Lung (tissue), 12 donors: ENCODE measurements around the gene HYLS1. TPM values are rescaled to one million over a fixed set of nuclear protein-coding genes. Genes with fewer than 3 reads are reported as not detected.

Experiments used
- ATAC-seq: fragments of 200-7000 bp; cut with Tn5 transposase; one replicate; pipeline ENCODE4 v1.9.1; 2020; ENCODE audit warnings: moderate number of reproducible peaks; ENCODE audit not compliant: insufficient read depth, low FRiP score
- DNase-seq, 3 donors: peaks; one replicate each; pipeline ENCODE4 v3.0.0-alpha.2; 2013 to 2017
- H3K27ac ChIP-seq, 2 donors: one replicate each; pipeline ENCODE4 v1.5.1; 2013; ENCODE audit warnings: mild to moderate bottlenecking in 2 of 2, moderate library complexity in 2 of 2, control low read depth in 1 of 2, inconsistent platforms in 1 of 2, low read depth in 1 of 2, low read length in 1 of 2
- H3K27me3 ChIP-seq, 3 donors: one replicate each; pipeline ENCODE4 v1.5.1; 2013; ENCODE audit warnings: low read length in 2 of 3; ENCODE audit not compliant: control insufficient read depth in 3 of 3, insufficient read depth in 3 of 3
- H3K36me3 ChIP-seq, 4 donors: one replicate each; pipeline ENCODE4 v1.5.1; 2013; ENCODE audit warnings: low read length in 4 of 4, mild to moderate bottlenecking in 1 of 4, moderate library complexity in 1 of 4; ENCODE audit not compliant: control insufficient read depth in 4 of 4, insufficient read depth in 4 of 4
- H3K4me1 ChIP-seq, 5 donors: one replicate each; pipeline ENCODE4 v1.5.1; 2013; ENCODE audit warnings: low read length in 5 of 5, mild to moderate bottlenecking in 2 of 5, moderate library complexity in 1 of 5; ENCODE audit not compliant: control insufficient read depth in 5 of 5, insufficient read depth in 5 of 5
- H3K4me3 ChIP-seq: one replicate; pipeline ENCODE4 v1.5.1; 2013; ENCODE audit warnings: mild to moderate bottlenecking, control low read depth, moderate library complexity
- H3K9ac ChIP-seq, 2 donors: one replicate each; pipeline ENCODE4 v1.5.1; 2013; ENCODE audit warnings: low read length in 2 of 2, control low read depth in 1 of 2; ENCODE audit not compliant: insufficient read depth in 1 of 2
- H3K9me3 ChIP-seq, 4 donors: one replicate each; pipeline ENCODE4 v1.5.1; 2013; ENCODE audit warnings: low read length in 3 of 4, mild to moderate bottlenecking in 1 of 4, moderate library complexity in 1 of 4; ENCODE audit not compliant: control insufficient read depth in 4 of 4, insufficient read depth in 3 of 4
- CTCF ChIP-seq: IDR thresholded peaks from 2 replicates; pipeline ENCODE4 v1.5.1; 2012; ENCODE audit warnings: mild to moderate bottlenecking; ENCODE audit errors: control extremely low read depth, extremely low read depth
- WGBS, 2 donors: extraction: QIAGEN DNeasy Blood & Tissue Kit; methylation state at CpG; one replicate each; pipeline ENCODE4 v1.1.7; 2013; 5-methylcytosine and 5-hydroxymethylcytosine counted together
- polyA plus RNA-seq, 2 donors: library from polyadenylated mRNA; stranded (reverse); fragments of 200-250 nt; gene quantifications; one replicate each; pipeline ENCODE4 v1.2.1, GENCODE V29; 2013
- total RNA-seq, 2 donors: library from RNA; depleted of rRNA in 1 of 2; stranded (reverse); fragments of >200 nt in 1 of 2; gene quantifications; one replicate each; pipeline ENCODE4 v1.2.1, GENCODE V29; 2014 to 2021
- donor health status: control.
- donor health status: control.
- donor health status: Bipolar disorder and iron deficiency.
- donor health status: healthy.
- donor health status: DM: yes; HTN: yes; CAD: no.

Gene HYLS1
- total and polyA plus RNA-seq, 4 donors, result 1.5 to 2.6 (median 2.0) TPM

- peaks cover 0 to 7% (median 3%) of the 10 kb centered on the region in 3 donors for H3K27me3 ChIP-seq
- H3K27ac ChIP-seq, result no peak overlapping the region
- H3K4me3 ChIP-seq, result no peak overlapping the region
- no peaks in the 10 kb centered on the region for H3K9me3 ChIP-seq
- H3K4me1 ChIP-seq, result peaks cover 0 to 7% (median 0%) of the 10 kb centered on the region in 5 donors
- DNase-seq (no peak), ATAC-seq (no peak)
- no peak for TF ChIP-seq CTCF
- no peak overlapping the region for H3K9ac ChIP-seq
- WGBS, 2 donors, result 87 to 91% methylated on average over 9 of the region's 9 CpGs
- no peaks in the 10 kb centered on the region for H3K36me3 ChIP-seq
Observed at GRCh38 chr11:125921042-125921441, 33.6 kb downstream of the HYLS1 start.

- H3K9ac ChIP-seq, result no peak overlapping the region
- no peak for DNase-seq
- TF ChIP-seq CTCF, result no peak
- peaks cover 0 to 5% (median 0%) of the 10 kb centered on the region in 3 donors for H3K27me3 ChIP-seq
- H3K9me3 ChIP-seq, result no peaks in the 10 kb centered on the region
- H3K36me3 ChIP-seq, result no peaks in the 10 kb centered on the region
- ATAC-seq, result no peak
- peaks cover 0 to 7% (median 0%) of the 10 kb centered on the region in 5 donors for H3K4me1 ChIP-seq
- 82 to 87% methylated on average over 3 of the region's 3 CpGs for WGBS, 2 donors
- H3K27ac ChIP-seq, result no peak overlapping the region
- no peak overlapping the region for H3K4me3 ChIP-seq
Observed at GRCh38 chr11:125922156-125922555, 34.7 kb downstream of the HYLS1 start.

- no peak overlapping the region for H3K9ac ChIP-seq
- H3K36me3 ChIP-seq, result no peaks in the 10 kb centered on the region
- no peak overlapping the region for H3K27ac ChIP-seq
- H3K4me3 ChIP-seq, result no peak overlapping the region
- H3K9me3 ChIP-seq, result no peaks in the 10 kb centered on the region
- WGBS, 2 donors, result 10 to 14% methylated on average over 8 of the region's 8 CpGs
- H3K4me1 ChIP-seq, result peaks cover 0 to 7% (median 0%) of the 10 kb centered on the region in 5 donors
- H3K27me3 ChIP-seq, result no peaks in the 10 kb centered on the region
- peak; percentile 57 for TF ChIP-seq CTCF
- ATAC-seq, result no peak
- peak; percentile 68 to 85 (median 85) for DNase-seq
Observed at GRCh38 chr11:125923012-125923579, 35.6 kb downstream of the HYLS1 start.

- Histone ChIP-seq H3K9ac (no peak overlapping the region), H3K4me1 (peaks cover 0 to 7% (median 0%) of the 10 kb centered on the region in 5 donors), H3K4me3 (no peak overlapping the region), H3K27me3 (no peaks in the 10 kb centered on the region), H3K9me3 (no peaks in the 10 kb centered on the region), H3K27ac (no peak overlapping the region), H3K36me3 (no peaks in the 10 kb centered on the region)
- WGBS, 2 donors, result 92% methylated on average over 8 of the region's 8 CpGs
- no peak for TF ChIP-seq CTCF
- DNase-seq (no peak), ATAC-seq (no peak)
Observed at GRCh38 chr11:125923633-125924032, 36.2 kb downstream of the HYLS1 start.
